SU-DHL-6 (cell line): ENCODE data around the gene NRP1.

Source experiments
- EZH2phosphoT487 ChIP-seq: fragments of 200-600 bp; sonication (generic), shearing (Covaris generic); conservative IDR thresholded peaks from 2 replicates; pipeline ENCODE4 v1.6.1; 2018; ENCODE audit warnings: mild to moderate bottlenecking, antibody characterized with exemption, low read length, moderate library complexity, mixed read lengths
- TF ChIP-seq, protein P1 (sequence below): fragments of 200-600 bp; sonication (generic); IDR thresholded peaks from one replicate; pipeline ENCODE4 v1.5.1; 2017; ENCODE audit warnings: antibody characterized with exemption, mild to moderate bottlenecking, low read length, moderate library complexity; ENCODE audit not compliant: insufficient read depth, poor library complexity, severe bottlenecking

DNA sequence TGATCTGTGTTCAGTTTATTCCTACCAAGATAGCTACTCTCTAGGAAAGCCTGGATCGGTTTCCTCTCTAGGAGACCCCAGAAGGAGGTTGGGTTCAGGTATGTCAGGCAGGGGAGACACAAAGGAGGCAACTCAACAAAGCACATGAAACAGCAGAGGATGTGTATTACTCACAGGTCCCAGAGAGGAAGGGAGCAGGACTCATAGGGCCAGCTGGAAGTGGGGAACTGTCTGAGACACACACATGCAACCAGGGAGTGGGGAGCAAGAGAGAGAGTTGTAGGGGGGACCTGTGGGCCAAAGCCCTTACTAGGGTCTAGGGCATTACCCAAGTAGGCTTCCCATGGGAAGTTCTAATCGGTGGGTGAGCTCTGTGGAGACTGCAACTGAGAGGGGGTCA, 10.2 kb upstream of the NRP1 start:
- TF ChIP-seq, protein P1, sequence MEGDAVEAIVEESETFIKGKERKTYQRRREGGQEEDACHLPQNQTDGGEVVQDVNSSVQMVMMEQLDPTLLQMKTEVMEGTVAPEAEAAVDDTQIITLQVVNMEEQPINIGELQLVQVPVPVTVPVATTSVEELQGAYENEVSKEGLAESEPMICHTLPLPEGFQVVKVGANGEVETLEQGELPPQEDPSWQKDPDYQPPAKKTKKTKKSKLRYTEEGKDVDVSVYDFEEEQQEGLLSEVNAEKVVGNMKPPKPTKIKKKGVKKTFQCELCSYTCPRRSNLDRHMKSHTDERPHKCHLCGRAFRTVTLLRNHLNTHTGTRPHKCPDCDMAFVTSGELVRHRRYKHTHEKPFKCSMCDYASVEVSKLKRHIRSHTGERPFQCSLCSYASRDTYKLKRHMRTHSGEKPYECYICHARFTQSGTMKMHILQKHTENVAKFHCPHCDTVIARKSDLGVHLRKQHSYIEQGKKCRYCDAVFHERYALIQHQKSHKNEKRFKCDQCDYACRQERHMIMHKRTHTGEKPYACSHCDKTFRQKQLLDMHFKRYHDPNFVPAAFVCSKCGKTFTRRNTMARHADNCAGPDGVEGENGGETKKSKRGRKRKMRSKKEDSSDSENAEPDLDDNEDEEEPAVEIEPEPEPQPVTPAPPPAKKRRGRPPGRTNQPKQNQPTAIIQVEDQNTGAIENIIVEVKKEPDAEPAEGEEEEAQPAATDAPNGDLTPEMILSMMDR: no peak
- no peak for TF ChIP-seq EZH2phosphoT487
